Heart left ventricle (tissue), 16 donors: ENCODE measurements around the gene ADAM17. TPM values are rescaled to one million over a fixed set of nuclear protein-coding genes. Genes with fewer than 3 reads are reported as not detected.
"Not testable (repeated sequence)": the region's sequence is repeated elsewhere in the genome, so short reads cannot be mapped to it uniquely, and the experiment has no call there.

Source experiments
- ATAC-seq, 4 donors: fragments of 200-7000 bp; cut with Tn5 transposase; one replicate each; pipeline ENCODE4 v1.9.1; 2020 to 2022; ENCODE audit warnings: moderate library complexity in 4 of 4, mild to moderate bottlenecking in 3 of 4, moderate number of reproducible peaks in 1 of 4
- DNase-seq, 5 donors: peaks; one replicate each; pipeline ENCODE4 v3.0.0-alpha.2; 2020
- H3K27ac ChIP-seq, 12 donors: fragments of 200-600 bp; sonication (generic) in 4 of 12; one replicate each; pipeline versions ENCODE4 v1.5.0 to v1.8.0; 2016 to 2022; ENCODE audit warnings: mild to moderate bottlenecking in 2 of 12
- H3K27me3 ChIP-seq, 9 donors: fragments of 200-600 bp; sonication (generic) in 2 of 9; one replicate each; pipeline versions ENCODE4 v1.5.1 to v1.8.0; 2016 to 2022; ENCODE audit warnings: mild to moderate bottlenecking in 3 of 9
- H3K36me3 ChIP-seq, 9 donors: fragments of 200-600 bp; sonication (generic) in 2 of 9; one replicate each; pipeline versions ENCODE4 v1.5.0 to v1.8.0; 2018 to 2022; ENCODE audit warnings: mild to moderate bottlenecking in 2 of 9
- H3K4me1 ChIP-seq, 12 donors: fragments of 200-600 bp; sonication (generic) in 4 of 12; one replicate each; pipeline versions ENCODE4 v1.5.0 to v1.8.0; 2016 to 2022; ENCODE audit warnings: mild to moderate bottlenecking in 3 of 12
- H3K4me3 ChIP-seq, 12 donors: fragments of 200-600 bp; sonication (generic) in 4 of 12; one replicate each; pipeline versions ENCODE4 v1.5.0 to v1.8.0; 2017 to 2022; ENCODE audit warnings: mild to moderate bottlenecking in 9 of 12, moderate library complexity in 4 of 12
- H3K9me3 ChIP-seq, 12 donors: fragments of 200-600 bp; sonication (generic) in 4 of 12; one replicate each; pipeline versions ENCODE4 v1.5.0 to v1.8.0; 2016 to 2022; ENCODE audit warnings: mild to moderate bottlenecking in 1 of 12
- POLR2A ChIP-seq, 2 donors: fragments of 450-650 bp; IDR thresholded peaks; one replicate each; pipeline ENCODE4 v1.6.1; 2017; ENCODE audit warnings: antibody characterized with exemption in 2 of 2, mild to moderate bottlenecking in 2 of 2, moderate library complexity in 2 of 2
- WGBS, 4 donors: extraction: QIAGEN DNeasy Blood & Tissue Kit in 2 of 4; methylation state at CpG; one replicate each; pipeline versions ENCODE4 v1.1.5 to v1.1.7; 2013 to 2018; 5-methylcytosine and 5-hydroxymethylcytosine counted together
- intact Hi-C, 10 donors: fragments of 100-400 bp; cut with DNase I; formaldehyde crosslinking; loops; one replicate each; pipeline versions ENCODE4 v1.11.1 to v1.14.2; 2022
- polyA plus RNA-seq, 2 donors: library from polyadenylated mRNA; stranded (reverse); fragments of 200-250 nt; gene quantifications; one replicate each; pipeline ENCODE4 v1.2.3, GENCODE V29; 2013
- total RNA-seq, 9 donors: library from RNA; depleted of rRNA in 2 of 9; stranded (reverse); fragments of >200 nt in 2 of 9; fragmentation: NEBNext Ultra II Directional in 3 of 9; extraction: Animal tissue kit (Norgen Biotek cat#: 25700) in 3 of 9; gene quantifications; one replicate each; pipeline versions ENCODE4 v1.1.0 to v1.2.4, GENCODE V29; 2016 to 2023
- TF ChIP-seq, protein P1 (sequence below), 12 donors: fragments of 200-600 bp; sonication (generic) in 4 of 12; IDR thresholded peaks; one replicate each; pipeline versions ENCODE4 v1.5.0 to v1.8.0; 2018 to 2022; ENCODE audit warnings: antibody characterized with exemption in 12 of 12, mild to moderate bottlenecking in 5 of 12
- donor health status: ischemic (EF 13 %, LVEDD 7.1; RV severe dilation, severe dysfunction).
- donor health status: healthy with polysubstance abuse.
- donor health status: DM: no; HTN: yes; CAD: no.
- donor health status: DM: no; HTN: no; CAD: no.
- donor health status: ischemic (EF 25% LVEDD 6.9; RV normal size, moderate dysfunction).
- donor health status: ischemic (EF 25% LVEDD 5.7; RV mildly dilated, moderate dysfunction).
- donor health status: healthy.
- donor health status: DM: yes; HTN: yes; CAD: no.
- donor health status: ischemic (EF 35%, LVEDD 5.7; RV mildly dilated, moderate dysfunction).
- donor health status: nonischemic (EF 11% LVEDD 7.7; RV severe dilation, severe dysfunction).
- donor health status: DM: yes; HTN: yes; CAD: no.
- donor health status: PGD.
- donor health status: ischemic (EF 29% LVEDD 5.4; RV normal size, mild dysfunction).
- donor health status: nonischemic (EF 23%, LVEDD 6.1; RV moderate dilation, normal function).

The ADAM17 gene
- total and polyA plus RNA-seq, 11 donors = 6.5 to 22.4 (median 15.0) TPM

- H3K27ac ChIP-seq = no peak overlapping the region
- no peak for DNase-seq
- TF ChIP-seq POLR2A (IDR thresholded peaks at IDR 0.05) = no peak
- TF ChIP-seq, protein P1, sequence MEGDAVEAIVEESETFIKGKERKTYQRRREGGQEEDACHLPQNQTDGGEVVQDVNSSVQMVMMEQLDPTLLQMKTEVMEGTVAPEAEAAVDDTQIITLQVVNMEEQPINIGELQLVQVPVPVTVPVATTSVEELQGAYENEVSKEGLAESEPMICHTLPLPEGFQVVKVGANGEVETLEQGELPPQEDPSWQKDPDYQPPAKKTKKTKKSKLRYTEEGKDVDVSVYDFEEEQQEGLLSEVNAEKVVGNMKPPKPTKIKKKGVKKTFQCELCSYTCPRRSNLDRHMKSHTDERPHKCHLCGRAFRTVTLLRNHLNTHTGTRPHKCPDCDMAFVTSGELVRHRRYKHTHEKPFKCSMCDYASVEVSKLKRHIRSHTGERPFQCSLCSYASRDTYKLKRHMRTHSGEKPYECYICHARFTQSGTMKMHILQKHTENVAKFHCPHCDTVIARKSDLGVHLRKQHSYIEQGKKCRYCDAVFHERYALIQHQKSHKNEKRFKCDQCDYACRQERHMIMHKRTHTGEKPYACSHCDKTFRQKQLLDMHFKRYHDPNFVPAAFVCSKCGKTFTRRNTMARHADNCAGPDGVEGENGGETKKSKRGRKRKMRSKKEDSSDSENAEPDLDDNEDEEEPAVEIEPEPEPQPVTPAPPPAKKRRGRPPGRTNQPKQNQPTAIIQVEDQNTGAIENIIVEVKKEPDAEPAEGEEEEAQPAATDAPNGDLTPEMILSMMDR (IDR thresholded peaks at IDR 0.05) = no peak
- H3K9me3 ChIP-seq = peaks cover 0 to 23% (median 13%) of the 10 kb centered on the region in 12 donors
- H3K4me1 ChIP-seq = peaks cover 0 to 29% (median 23%) of the 10 kb centered on the region in 12 donors
- no peak for ATAC-seq
- no peaks in the 10 kb centered on the region for H3K27me3 ChIP-seq
- intact Hi-C loops = no loop called here
- no peak overlapping the region for H3K4me3 ChIP-seq
- WGBS, 4 donors = 89 to 98% (median 95%) methylated on average over 1 of the region's 1 CpG
- peaks cover 4 to 41% (median 14%) of the 10 kb centered on the region in 9 donors for H3K36me3 ChIP-seq
These were observed 43.8 kb upstream of the ADAM17 start for GRCh38 chr2:9599430-9599829.

DNA sequence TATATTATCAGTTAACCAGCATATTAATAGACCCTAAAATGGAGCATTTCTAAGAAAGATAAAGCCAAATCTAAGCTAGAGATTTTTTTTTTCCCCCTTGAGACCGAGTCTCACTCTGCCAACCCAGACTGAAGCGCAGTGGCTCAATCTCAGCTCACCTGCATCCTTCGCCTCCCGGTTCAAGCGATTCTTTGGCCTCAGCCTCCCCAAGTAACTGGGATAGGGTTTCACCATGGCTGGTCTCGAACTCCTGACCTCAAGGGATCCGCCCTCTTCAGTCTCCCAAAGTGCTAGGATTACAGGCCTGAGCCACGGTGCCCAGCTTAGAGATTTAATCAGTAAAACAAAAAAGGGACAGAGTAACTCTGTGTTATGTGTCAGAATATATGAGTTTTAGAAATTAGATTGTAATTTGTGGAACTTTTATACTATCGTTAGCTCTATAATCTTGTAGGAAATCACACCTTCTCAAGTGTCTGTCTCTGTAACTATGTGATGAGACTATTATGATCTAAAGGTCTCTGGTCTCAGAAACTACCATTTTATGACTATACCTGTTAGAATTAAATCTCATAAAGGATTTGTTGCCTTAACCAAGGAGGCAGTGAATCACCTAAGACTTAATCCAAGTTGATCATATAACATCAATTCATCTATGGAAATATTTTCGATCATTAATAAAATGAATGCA, 41.1 kb upstream of the ADAM17 start:
- DNase-seq (no peak), ATAC-seq (no peak)
- intact Hi-C loops = no loop called here
- Histone ChIP-seq H3K27me3 (no peaks in the 10 kb centered on the region), H3K4me1 (peaks cover 0 to 47% (median 38%) of the 10 kb centered on the region in 12 donors), H3K9me3 (peaks cover 0 to 23% (median 13%) of the 10 kb centered on the region in 12 donors), H3K36me3 (peaks cover 4 to 41% (median 15%) of the 10 kb centered on the region in 9 donors), H3K27ac (peak overlapping the region in 1 of 12 donors; percentile 65), H3K4me3 (peak overlapping the region in 1 of 12 donors; percentile 7)
- WGBS, 4 donors = 81 to 92% (median 88%) methylated on average over 10 of the region's 10 CpGs
- TF ChIP-seq, protein P1 (IDR thresholded peaks at IDR 0.05) = no peak
- no peak for TF ChIP-seq POLR2A (IDR thresholded peaks at IDR 0.05)

DNA sequence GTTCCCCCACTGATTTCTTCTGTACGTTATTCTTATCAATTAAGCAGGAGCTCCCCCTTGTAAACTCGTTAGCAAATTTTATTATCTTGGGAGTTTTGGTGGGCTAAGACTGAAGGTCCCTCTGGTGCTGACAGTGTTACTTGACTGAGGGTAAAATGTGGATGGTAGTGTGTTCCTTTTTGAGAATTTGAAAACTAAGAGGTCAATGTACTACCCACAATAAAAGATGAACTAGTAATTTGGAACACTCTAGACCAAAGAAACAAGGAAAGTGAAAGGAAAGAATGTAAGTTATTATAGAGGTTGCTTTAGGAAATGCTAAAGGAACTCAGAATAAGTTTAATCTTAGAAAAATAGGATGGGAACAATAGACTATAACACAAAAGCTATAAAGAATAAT, 40.1 kb upstream of the ADAM17 start:
- no peak overlapping the region for H3K4me3 ChIP-seq
- intact Hi-C loops = no loop called here
- ATAC-seq = no peak
- H3K36me3 ChIP-seq = peaks cover 4 to 41% (median 19%) of the 10 kb centered on the region in 9 donors
- peak overlapping the region in 1 of 12 donors; percentile 65 for H3K27ac ChIP-seq
- H3K4me1 ChIP-seq = peaks cover 0 to 49% (median 38%) of the 10 kb centered on the region in 12 donors
- H3K9me3 ChIP-seq = peaks cover 0 to 23% (median 13%) of the 10 kb centered on the region in 12 donors
- H3K27me3 ChIP-seq = no peaks in the 10 kb centered on the region
- TF ChIP-seq, protein P1 (IDR thresholded peaks at IDR 0.05) = no peak
- TF ChIP-seq POLR2A (IDR thresholded peaks at IDR 0.05) = no peak
- DNase-seq = no peak
- 26 to 42% (median 33%) methylated on average over 2 of the region's 2 CpGs for WGBS, 4 donors

DNA sequence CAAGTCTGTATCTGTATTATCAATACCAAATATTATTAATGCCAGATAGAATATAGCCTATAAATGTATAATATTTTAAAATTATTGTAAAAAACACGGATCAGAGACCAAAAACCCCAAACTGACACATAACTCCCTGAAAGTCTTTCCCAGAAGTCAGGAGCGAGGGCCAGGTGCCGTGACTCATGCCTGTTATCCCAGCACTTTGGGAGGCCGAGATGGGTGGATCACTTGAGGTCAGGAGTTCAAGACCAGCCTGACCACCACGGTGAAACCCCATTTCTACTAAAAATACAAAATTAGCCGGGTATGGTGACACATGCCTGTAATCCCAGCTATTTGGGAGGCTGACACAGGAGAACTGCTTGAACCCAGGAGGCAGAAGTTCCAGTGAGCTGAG, 39.6 kb upstream of the ADAM17 start:
- peaks cover 3 to 38% (median 22%) of the 10 kb centered on the region in 9 donors for H3K36me3 ChIP-seq
- ATAC-seq, DNase-seq, H3K27me3 ChIP-seq, intact Hi-C loops, H3K4me3 ChIP-seq: not testable (repeated sequence)
- peak overlapping the region in 5 of 12 donors; percentile 3 to 65 (median 25) for H3K27ac ChIP-seq
- peaks cover 0 to 49% (median 38%) of the 10 kb centered on the region in 12 donors for H3K4me1 ChIP-seq
- WGBS, 4 donors = 73 to 85% (median 83%) methylated on average over 6 of the region's 6 CpGs
- peaks cover 0 to 21% (median 13%) of the 10 kb centered on the region in 12 donors for H3K9me3 ChIP-seq
